ENCODE measurements around the gene NRXN2.
"Not testable (repeated sequence)": the region's sequence is repeated elsewhere in the genome, so short reads cannot be mapped to it uniquely, and the experiment has no call there.

NRXN2 gene

GRCh38 chr11:64719406-64719805 lies 3.6 kb downstream of the NRXN2 start:
- FAIRE-seq: no peak

GRCh38 chr11:64718780-64719124 lies 4.2 kb downstream of the NRXN2 start:
- no peak for FAIRE-seq

GRCh38 chr11:64718084-64718779 lies 4.8 kb downstream of the NRXN2 start:
- FAIRE-seq: no peak

- no peak for FAIRE-seq
Measured at GRCh38 chr11:64717268-64717578, 5.8 kb downstream of the NRXN2 start.

GRCh38 chr11:64716473-64717267 lies 6.3 kb downstream of the NRXN2 start:
- FAIRE-seq: no peak

- no peak for FAIRE-seq
Measured at GRCh38 chr11:64715756-64716472, 7.1 kb downstream of the NRXN2 start.

- no peak for FAIRE-seq
Measured at GRCh38 chr11:64715110-64715509, 7.9 kb downstream of the NRXN2 start.

GRCh38 chr11:64714666-64715065 lies 8.3 kb downstream of the NRXN2 start:
- FAIRE-seq: no peak

GRCh38 chr11:64713781-64714363 lies 9.1 kb downstream of the NRXN2 start:
- FAIRE-seq: no peak

- no peak for FAIRE-seq
Measured at GRCh38 chr11:64713016-64713707, 9.8 kb downstream of the NRXN2 start.

GRCh38 chr11:64712430-64713015 lies 10.5 kb downstream of the NRXN2 start:
- no peak for FAIRE-seq

- FAIRE-seq: no peak
Measured at GRCh38 chr11:64711956-64712362, 11.0 kb downstream of the NRXN2 start.

- no peak for FAIRE-seq
Measured at GRCh38 chr11:64711138-64711955, 11.7 kb downstream of the NRXN2 start.

- no peak for FAIRE-seq
Measured at GRCh38 chr11:64710418-64711137, 12.4 kb downstream of the NRXN2 start.

GRCh38 chr11:64705501-64705900 lies 17.5 kb downstream of the NRXN2 start:
- FAIRE-seq: no peak

- FAIRE-seq: no peak
Measured at GRCh38 chr11:64703048-64703447, 19.9 kb downstream of the NRXN2 start.

GRCh38 chr11:64701956-64702355 lies 21.0 kb downstream of the NRXN2 start:
- not testable (repeated sequence) for FAIRE-seq

- FAIRE-seq: no peak
Measured at GRCh38 chr11:64698427-64698826, 24.6 kb downstream of the NRXN2 start.

- no peak for FAIRE-seq
Measured at GRCh38 chr11:64697663-64698375, 25.2 kb downstream of the NRXN2 start.

GRCh38 chr11:64696045-64696444 lies 27.0 kb downstream of the NRXN2 start:
- FAIRE-seq: no peak

Measured in G401.6 (cell line).